ENCODE results near the gene TRPC6.

GRCh38 chr11:101620026-101620425 lies 36.2 kb upstream of the TRPC6 start:
- TF ChIP-seq EZH2 (IDR thresholded peaks at IDR 0.05) (no peak), POLR2AphosphoS5 (IDR thresholded peaks at IDR 0.05; ENCODE audit: borderline replicate concordance, low read depth, low read length) (no peak)

Data from SK-N-MC (cell line).